Chondrocyte (in vitro differentiated cells): ENCODE results near the gene BIRC6. TPM values are rescaled to one million over a fixed set of nuclear protein-coding genes. Genes with fewer than 3 reads are reported as not detected.
A peak's percentile ranks its signal among the peaks of the same experiment; 100 is the strongest.
"Not testable (repeated sequence)": the region's sequence is repeated elsewhere in the genome, so short reads cannot be mapped to it uniquely, and the experiment has no call there.

ENCODE experiments used
- DNase-seq: peaks from one replicate; pipeline ENCODE4 v3.0.0; 2021; ENCODE audit warnings: mixed read lengths, low spot score
- H3K27ac Mint-ChIP-seq: one replicate; pipeline ENCODE4 v1.8.0; 2021; ENCODE audit warnings: mild to moderate bottlenecking, moderate library complexity, mixed read lengths; ENCODE audit not compliant: unreplicated experiment
- H3K27me3 Mint-ChIP-seq: 2 replicates; pipeline ENCODE4 v1.8.0; 2021; ENCODE audit warnings: low read depth, mixed read lengths
- H3K36me3 Mint-ChIP-seq: 2 replicates; pipeline ENCODE4 v1.8.0; 2021; ENCODE audit warnings: low read depth, mixed read lengths
- H3K4me1 Mint-ChIP-seq: 2 replicates; pipeline ENCODE4 v1.8.0; 2021; ENCODE audit warnings: low read depth, mild to moderate bottlenecking, mixed read lengths
- H3K4me3 Mint-ChIP-seq: one replicate; pipeline ENCODE4 v1.8.0; 2021; ENCODE audit warnings: mild to moderate bottlenecking, moderate library complexity, mixed read lengths; ENCODE audit not compliant: unreplicated experiment
- H3K9me3 Mint-ChIP-seq: 2 replicates; pipeline ENCODE4 v1.8.0; 2021; ENCODE audit warnings: low read depth, mixed read lengths
- CTCF ChIP-seq: fragments of 200-600 bp; sonication (generic); IDR thresholded peaks from 2 replicates; pipeline ENCODE4 v1.5.0; 2021; ENCODE audit warnings: antibody characterized with exemption, mild to moderate bottlenecking, moderate library complexity
- total RNA-seq: library from RNA; stranded (reverse); gene quantifications from 3 replicates; pipeline ENCODE4 v1.2.1, GENCODE V29; 2021

Gene BIRC6
- total RNA-seq, 1 donor from 2014 or later = 76.0 TPM

GRCh38 chr2:32627441-32627813 is 270.6 kb downstream of the BIRC6 start:
- peak overlapping the region; percentile 92 for H3K27ac Mint-ChIP-seq
- no peaks in the 10 kb centered on the region for H3K9me3 Mint-ChIP-seq
- no peak for DNase-seq
- peak overlapping the region; percentile 93 for H3K4me3 Mint-ChIP-seq
- peak; percentile 70 for TF ChIP-seq CTCF
- H3K4me1 Mint-ChIP-seq = peaks cover 34% of the 10 kb centered on the region
- no peaks in the 10 kb centered on the region for H3K27me3 Mint-ChIP-seq
- peaks cover 15% of the 10 kb centered on the region for H3K36me3 Mint-ChIP-seq

DNA sequence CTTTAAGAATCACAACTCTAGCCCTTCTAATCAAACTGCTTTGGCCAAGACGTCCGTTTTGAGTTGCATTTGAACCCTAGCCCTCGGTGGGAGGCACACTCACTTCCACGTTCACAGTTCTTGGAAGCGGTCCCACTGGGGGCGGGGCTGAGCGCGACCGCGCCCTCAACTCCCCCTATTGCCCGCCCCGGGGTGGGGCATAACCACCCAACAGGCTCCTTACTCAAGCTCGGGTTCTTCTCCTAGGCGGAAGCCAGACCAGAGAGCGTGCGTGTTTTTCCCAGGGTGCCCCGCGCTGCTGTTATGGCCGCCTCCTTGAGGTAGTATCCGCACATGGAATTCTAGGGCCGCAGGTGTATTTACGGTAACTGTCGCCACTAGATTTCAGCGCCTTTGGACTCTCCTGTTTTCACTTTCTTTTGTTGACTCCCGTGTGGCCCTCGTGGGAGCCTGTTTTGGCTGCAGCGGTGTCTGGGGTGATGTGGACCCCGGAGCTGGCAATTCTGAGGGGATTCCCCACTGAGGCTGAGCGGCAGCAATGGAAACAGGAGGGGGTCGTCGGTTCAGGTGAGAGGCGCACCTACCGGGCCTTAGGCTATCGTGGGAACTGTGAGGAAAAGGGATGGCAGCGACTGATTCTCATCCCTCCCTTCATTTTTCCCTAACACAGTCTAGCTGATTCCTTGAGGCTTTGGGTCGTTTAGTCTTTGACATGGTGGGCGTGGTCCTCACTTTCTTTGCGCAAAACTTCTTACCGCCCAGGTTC is 271.2 kb downstream of the BIRC6 start, which contains the start of gene TTC27:
TSS of gene TTC27 (plus strand) at position 237 of the 766 bp plus-strand sequence. CDS start at position 480, 243 bp downstream.
- H3K9me3 Mint-ChIP-seq = no peaks in the 10 kb centered on the region
- no peaks in the 10 kb centered on the region for H3K27me3 Mint-ChIP-seq
- peak; percentile 98 for DNase-seq
- H3K36me3 Mint-ChIP-seq = peaks cover 12% of the 10 kb centered on the region
- peak within 1 kb of the TSS; percentile 92 for H3K27ac Mint-ChIP-seq
- peaks cover 30% of the 10 kb centered on the region for H3K4me1 Mint-ChIP-seq
- H3K4me3 Mint-ChIP-seq = peak within 1 kb of the TSS; percentile 93
- no peak for TF ChIP-seq CTCF

GRCh38 chr2:32632089-32632488 is 275.3 kb downstream of the BIRC6 start:
- Mint-ChIP-seq H3K27me3 (no peaks in the 10 kb centered on the region), H3K36me3 (peaks cover 5% of the 10 kb centered on the region), H3K9me3 (no peaks in the 10 kb centered on the region), H3K27ac (peak overlapping the region; percentile 57), H3K4me3 (no peak overlapping the region), H3K4me1 (peaks cover 29% of the 10 kb centered on the region)
- no peak for TF ChIP-seq CTCF
- DNase-seq = no peak

- H3K27ac Mint-ChIP-seq = no peak overlapping the region
- H3K4me1 Mint-ChIP-seq = peaks cover 21% of the 10 kb centered on the region
- DNase-seq = no peak
- no peaks in the 10 kb centered on the region for H3K9me3 Mint-ChIP-seq
- peaks cover 5% of the 10 kb centered on the region for H3K36me3 Mint-ChIP-seq
- no peak for TF ChIP-seq CTCF
- no peaks in the 10 kb centered on the region for H3K27me3 Mint-ChIP-seq
- H3K4me3 Mint-ChIP-seq = no peak overlapping the region
Measured at GRCh38 chr2:32633040-32633439, 276.2 kb downstream of the BIRC6 start.

DNA sequence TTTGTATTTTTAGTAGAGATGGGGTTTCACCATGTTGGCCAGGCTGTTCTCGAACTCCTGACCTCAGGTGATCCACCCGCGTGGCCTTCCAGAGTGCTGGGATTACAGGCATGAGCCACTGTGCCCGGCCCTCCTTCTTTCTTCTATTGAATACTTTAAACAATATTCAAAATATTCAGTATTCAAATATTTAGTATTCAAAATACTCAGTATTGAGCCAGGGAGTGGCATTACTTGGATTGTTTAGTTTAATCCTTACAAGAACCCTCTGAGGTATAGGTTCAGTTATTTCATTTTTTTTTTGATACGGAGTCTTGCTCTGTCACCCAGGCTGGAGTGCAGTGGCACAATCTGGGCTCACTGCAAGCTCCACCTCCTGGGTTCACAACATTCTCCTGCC is 281.7 kb downstream of the BIRC6 start:
- not testable (repeated sequence) for H3K27me3 Mint-ChIP-seq, H3K4me3 Mint-ChIP-seq, H3K9me3 Mint-ChIP-seq, H3K4me1 Mint-ChIP-seq, H3K36me3 Mint-ChIP-seq, H3K27ac Mint-ChIP-seq, DNase-seq

DNA sequence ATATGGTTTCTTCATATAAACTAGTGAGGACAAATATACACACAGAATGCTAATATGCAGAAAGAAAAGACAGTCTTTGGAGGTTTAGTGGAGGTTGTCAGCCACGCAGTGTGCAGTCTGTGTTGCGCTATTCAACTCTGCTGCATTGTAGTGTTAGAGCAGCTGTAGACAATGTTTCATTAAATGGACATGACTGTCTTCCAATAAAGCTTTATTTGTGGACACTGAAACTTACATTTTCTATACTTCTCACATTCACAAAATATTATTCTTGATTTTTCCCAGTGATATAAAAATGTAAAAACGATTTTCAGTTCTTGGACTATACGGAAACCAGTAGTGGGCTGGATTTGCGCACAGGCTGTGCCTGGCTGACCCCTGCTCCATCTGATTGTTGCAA is 284.4 kb downstream of the BIRC6 start:
- Mint-ChIP-seq H3K4me1 (no peaks in the 10 kb centered on the region), H3K36me3 (peaks cover 10% of the 10 kb centered on the region), H3K27ac (no peak overlapping the region), H3K4me3 (no peak overlapping the region), H3K27me3 (no peaks in the 10 kb centered on the region), H3K9me3 (no peaks in the 10 kb centered on the region)
- no peak for TF ChIP-seq CTCF
- DNase-seq = no peak
